Cardiac fibroblast (primary cell): ENCODE data around the gene SMC1A.

Source experiments
- DNase-seq, 2 donors: peaks; one replicate each; pipeline versions ENCODE4 v3.0.0 to v3.0.0-alpha.2; 2010; ENCODE audit warnings: low read depth in 2 of 2
- H3K4me3 ChIP-seq, 2 donors: replicated peaks in 1 of 2; 1 replicate in 1 of 2; 2 replicates in 1 of 2; pipeline ENCODE4 v1.5.1; 2011; ENCODE audit warnings: low read depth in 2 of 2, low read length in 2 of 2, mild to moderate bottlenecking in 2 of 2, moderate library complexity in 1 of 2
- TF ChIP-seq, protein P1 (sequence below): IDR thresholded peaks from one replicate; pipeline ENCODE4 v1.5.1; 2011; ENCODE audit warnings: low read depth, mild to moderate bottlenecking, low read length, inconsistent platforms

The SMC1A gene

GRCh38 chrX:53332204-53332603 lies 90.2 kb downstream of the SMC1A start:
- DNase-seq: no peak
- TF ChIP-seq, protein P1, sequence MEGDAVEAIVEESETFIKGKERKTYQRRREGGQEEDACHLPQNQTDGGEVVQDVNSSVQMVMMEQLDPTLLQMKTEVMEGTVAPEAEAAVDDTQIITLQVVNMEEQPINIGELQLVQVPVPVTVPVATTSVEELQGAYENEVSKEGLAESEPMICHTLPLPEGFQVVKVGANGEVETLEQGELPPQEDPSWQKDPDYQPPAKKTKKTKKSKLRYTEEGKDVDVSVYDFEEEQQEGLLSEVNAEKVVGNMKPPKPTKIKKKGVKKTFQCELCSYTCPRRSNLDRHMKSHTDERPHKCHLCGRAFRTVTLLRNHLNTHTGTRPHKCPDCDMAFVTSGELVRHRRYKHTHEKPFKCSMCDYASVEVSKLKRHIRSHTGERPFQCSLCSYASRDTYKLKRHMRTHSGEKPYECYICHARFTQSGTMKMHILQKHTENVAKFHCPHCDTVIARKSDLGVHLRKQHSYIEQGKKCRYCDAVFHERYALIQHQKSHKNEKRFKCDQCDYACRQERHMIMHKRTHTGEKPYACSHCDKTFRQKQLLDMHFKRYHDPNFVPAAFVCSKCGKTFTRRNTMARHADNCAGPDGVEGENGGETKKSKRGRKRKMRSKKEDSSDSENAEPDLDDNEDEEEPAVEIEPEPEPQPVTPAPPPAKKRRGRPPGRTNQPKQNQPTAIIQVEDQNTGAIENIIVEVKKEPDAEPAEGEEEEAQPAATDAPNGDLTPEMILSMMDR: no peak
- no peak overlapping the region for H3K4me3 ChIP-seq

GRCh38 chrX:53330331-53330730 lies 92.1 kb downstream of the SMC1A start:
- H3K4me3 ChIP-seq: no peak overlapping the region
- TF ChIP-seq, protein P1: no peak
- no peak for DNase-seq

GRCh38 chrX:53324803-53325202 lies 97.7 kb downstream of the SMC1A start:
- no peak overlapping the region for H3K4me3 ChIP-seq
- no peak for DNase-seq
- TF ChIP-seq, protein P1: no peak
